Right renal cortex interstitium (tissue), 3 donors: ENCODE results near the gene CYB5RL. TPM values are rescaled to one million over a fixed set of nuclear protein-coding genes. Genes with fewer than 3 reads are reported as not detected.
"Not testable (repeated sequence)": the region's sequence is repeated elsewhere in the genome, so short reads cannot be mapped to it uniquely, and the experiment has no call there.

ENCODE experiments used
- DNase-seq, 3 donors: peaks; one replicate each; pipeline ENCODE4 v3.0.0-alpha.2; 2013; ENCODE audit warnings: low read depth in 3 of 3, low spot score in 2 of 3
- polyA plus RNA-seq, 3 donors: library from polyadenylated mRNA; unstranded; fragments of 120-200 nt; gene quantifications; one replicate each; pipeline ENCODE4 v1.2.1, GENCODE V29; 2013; ENCODE audit not compliant: insufficient read length in 3 of 3

Gene CYB5RL
- polyA plus RNA-seq, 3 donors: 6.4 to 7.7 (median 6.5) TPM

DNA sequence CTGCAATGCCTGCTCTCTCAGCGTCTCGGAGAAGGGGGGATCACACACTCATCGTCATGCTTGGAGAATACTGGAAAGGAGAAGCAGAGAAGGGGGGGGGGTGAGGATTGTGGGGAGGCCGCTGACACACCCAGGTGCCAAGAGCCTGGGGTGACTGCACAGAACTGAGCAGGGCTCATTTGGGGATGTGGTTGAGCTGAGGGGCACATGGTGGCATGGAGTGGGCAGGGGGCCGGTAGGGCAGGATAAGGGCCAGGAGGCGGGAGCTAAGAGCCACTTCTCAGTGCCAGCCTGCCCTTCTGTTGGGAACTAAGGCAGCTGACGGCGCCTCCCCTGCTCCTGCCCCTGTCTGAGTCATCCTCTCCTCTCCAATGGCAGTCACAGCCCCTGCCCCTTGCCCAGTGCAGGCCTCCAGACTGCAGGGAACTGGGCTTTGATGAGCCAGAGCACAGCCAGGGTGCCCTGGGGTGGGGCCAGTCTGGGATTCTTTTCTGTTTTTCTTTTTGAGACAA is 27.3 kb upstream of the CYB5RL start:
- no peak for DNase-seq

DNA sequence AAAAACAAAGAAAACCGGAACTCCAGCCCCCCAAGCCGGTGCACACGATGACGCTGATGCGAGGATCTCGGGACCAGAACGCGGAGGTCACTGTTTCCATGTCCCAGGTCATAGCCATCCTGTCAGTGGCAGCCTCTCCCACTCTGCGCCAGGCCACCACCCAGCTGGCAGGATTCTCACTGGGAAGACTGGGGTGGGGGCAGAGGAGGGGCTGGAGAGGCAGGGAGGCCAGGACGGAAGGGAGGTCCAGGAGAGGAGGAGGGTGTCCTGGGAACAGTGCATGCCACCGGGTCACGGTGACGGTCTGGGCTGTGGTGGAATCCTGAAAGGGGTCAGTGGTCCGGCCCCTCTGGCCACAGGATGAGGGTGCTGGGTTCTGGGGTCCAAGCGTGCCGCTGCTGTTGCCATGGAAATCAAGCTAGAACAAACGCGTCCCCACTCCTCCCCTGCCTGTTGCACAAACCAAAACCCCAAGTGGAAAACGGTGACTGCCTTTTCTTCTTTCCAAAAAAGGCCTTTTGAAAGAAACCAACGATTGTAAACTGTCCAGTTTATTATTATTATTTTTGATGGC is 26.2 kb upstream of the CYB5RL start:
- no peak for DNase-seq

GRCh38 chr1:54225378-54225777 is 25.5 kb upstream of the CYB5RL start:
- no peak for DNase-seq

- DNase-seq: no peak
Observed at GRCh38 chr1:54224233-54224632, 24.4 kb upstream of the CYB5RL start.

DNA sequence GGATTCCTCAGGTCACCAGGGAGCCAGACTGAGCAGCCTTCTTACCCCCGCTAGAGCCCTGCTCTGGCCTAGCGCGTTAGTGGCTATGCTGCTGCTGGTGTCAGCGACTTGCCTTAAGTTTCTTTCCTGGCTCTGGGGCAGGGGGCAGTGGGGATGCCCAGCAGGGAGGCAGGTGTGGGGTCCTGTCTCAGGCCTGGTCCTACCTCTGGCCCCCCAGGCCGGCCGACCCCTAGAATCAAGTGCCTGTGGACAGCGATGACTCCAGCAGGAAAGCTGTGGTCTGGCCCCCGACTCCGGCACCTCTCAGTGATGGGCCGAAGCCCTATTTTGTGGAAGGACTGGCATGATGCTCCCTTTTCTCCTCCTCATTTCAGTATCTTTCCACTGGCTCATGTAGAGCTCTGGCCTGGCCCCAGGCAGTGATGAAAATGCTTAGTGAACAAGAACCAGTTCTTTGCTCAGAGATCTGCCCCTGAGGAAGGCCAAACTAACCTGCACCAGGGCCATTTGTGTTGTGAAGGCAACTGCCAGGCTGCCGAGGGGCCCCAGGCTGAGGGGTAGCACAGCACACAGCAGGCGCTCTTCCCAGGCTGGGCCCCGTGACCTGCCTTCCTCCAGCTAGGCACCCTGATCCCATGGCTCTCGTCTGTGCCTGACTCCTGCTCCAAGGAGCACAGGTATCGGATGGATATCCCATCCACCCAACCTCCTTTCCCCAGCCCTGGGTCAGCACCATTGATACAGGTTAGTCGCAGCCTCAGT is 23.8 kb upstream of the CYB5RL start:
- no peak for DNase-seq

GRCh38 chr1:54222711-54223110 is 22.9 kb upstream of the CYB5RL start:
- DNase-seq: no peak

- no peak for DNase-seq
Observed at GRCh38 chr1:54221867-54222484, 22.1 kb upstream of the CYB5RL start.

DNA sequence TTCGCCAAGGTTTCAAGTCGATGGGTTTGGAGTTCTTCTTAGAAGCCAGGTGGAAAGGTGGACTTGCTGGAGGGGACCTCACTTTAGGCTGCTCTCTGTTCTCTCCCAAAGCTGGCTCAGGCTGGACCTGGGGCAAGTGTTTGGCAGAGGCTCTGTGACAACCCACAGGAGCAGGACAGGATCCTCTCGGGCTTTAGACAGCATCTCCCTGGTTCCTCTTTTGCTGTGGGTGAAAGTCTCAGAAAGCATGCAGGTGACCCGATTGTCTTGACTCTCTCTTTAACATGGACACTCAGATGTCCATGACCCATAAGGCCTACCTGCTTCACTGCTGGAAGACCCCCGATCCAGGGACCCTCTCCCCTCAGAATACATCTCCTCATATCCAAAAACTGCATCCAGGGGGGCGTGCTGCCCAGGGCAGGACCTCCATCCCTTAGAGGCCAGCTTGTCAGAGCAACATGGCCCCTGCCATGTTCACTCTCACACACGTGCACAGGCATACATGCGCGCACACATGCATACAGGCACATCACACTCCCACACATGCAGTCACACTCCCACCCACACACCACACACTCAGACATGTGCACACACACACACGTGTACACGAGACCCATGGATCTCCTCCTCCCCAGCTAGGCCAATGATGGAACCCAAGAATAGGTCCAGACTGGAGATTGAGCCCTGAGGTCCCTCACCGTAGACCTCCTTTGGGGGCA is 21.4 kb upstream of the CYB5RL start:
- no peak for DNase-seq

DNA sequence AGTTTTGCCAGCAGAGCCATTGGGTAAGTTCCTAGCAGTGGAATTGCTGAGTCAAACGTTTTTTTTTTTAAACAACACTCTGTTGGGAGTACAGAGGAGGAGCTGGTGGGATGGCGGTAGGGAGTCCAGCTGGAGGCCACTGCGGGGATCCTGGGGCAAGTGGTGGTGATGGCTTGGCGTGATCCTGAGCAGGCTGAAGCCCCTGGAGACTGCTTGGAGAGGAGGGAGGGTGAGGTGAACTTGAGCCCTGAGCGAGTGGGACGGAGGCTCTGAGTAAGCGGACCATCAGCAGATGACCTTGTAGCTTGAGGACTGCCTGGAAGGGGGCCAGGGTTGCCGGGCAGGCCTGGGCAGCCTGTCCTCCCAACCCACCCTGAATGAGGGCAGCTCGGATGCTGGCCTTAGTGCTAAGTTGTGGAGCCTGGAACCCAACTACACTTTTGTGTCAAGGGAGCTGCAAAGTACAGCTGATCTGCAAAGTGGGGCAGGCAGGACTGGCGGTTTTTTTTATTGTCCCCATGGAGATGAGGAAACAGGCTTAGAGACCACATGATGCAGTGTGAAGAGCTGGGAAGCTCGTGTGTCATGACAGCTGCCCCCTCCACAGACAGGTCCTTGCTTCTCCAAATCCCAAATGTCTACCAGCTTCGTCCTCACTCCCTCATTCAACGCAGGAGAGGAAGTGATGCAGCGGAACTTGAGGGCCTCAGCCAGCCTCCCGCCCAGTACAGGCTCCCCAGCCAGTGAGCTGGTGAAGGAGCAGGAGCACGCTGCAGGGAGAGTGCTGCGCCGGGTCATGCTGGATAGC is 20.4 kb upstream of the CYB5RL start:
- no peak for DNase-seq

GRCh38 chr1:54219688-54220003 is 19.8 kb upstream of the CYB5RL start:
- DNase-seq: no peak

- no peak for DNase-seq
Observed at GRCh38 chr1:54218883-54219687, 19.3 kb upstream of the CYB5RL start.

- DNase-seq: no peak
Observed at GRCh38 chr1:54215523-54215922, 15.7 kb upstream of the CYB5RL start.

DNA sequence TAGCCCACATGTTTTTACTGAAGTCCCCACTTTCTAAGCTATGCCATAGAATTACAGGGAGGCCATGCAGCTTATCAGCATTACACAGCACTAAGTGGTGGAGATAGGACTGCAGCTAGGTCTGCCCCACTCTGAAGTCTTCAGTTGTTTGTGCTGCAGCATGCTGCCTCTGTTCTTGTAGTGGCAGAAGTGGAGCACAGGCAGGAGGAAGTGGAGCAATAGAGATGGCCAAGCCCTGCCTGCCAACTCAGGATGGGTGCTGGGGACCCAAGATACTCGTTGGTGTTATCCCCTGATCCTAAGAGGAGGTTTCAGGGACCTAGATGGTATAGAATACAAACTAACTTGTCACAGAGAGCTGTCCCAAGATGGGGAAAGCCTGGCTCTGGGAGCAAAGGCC is 13.0 kb upstream of the CYB5RL start:
- no peak for DNase-seq

- not testable (repeated sequence) for DNase-seq
Observed at GRCh38 chr1:54207896-54208295, 8.1 kb upstream of the CYB5RL start.

GRCh38 chr1:54207287-54207686 is 7.5 kb upstream of the CYB5RL start:
- no peak for DNase-seq

DNA sequence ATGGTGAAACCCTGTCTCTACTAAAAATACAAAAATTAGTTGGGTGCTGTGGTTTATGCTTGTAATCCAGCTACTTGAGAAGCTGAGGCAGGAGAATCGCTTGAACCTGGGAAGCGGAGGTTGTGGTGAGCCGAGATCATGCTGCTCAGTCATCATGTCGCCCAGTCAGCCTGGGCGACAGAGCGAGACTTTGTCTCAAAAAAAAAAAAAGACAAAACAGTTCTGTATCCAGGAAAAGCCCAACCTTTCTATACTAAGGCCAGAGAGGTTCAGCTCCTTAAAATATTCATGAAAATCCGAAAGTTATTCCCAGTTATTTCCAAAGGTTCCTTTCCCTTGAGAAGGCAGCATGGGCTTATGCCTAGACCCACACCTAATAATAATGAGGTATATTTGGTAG is 4.4 kb upstream of the CYB5RL start:
- DNase-seq: no peak

- no peak for DNase-seq
Observed at GRCh38 chr1:54200519-54200997, 728 bp upstream of the CYB5RL start.

GRCh38 chr1:54199151-54199764 is 572 bp downstream of the CYB5RL start:
- DNase-seq: no peak

GRCh38 chr1:54193453-54193852 is 6.4 kb downstream of the CYB5RL start:
- DNase-seq: no peak
